ENCODE measurements around the gene ARHGEF26. TPM values are rescaled to one million over a fixed set of nuclear protein-coding genes. Genes with fewer than 3 reads are reported as not detected.

Gene ARHGEF26
- total RNA-seq, 1 donor from 2014 or later = 19.0 TPM

- no peak for DNase-seq (ENCODE audit: low spot score)
These were observed 129.1 kb downstream of the ARHGEF26 start for GRCh38 chr3:154250291-154250690.

GRCh38 chr3:154251610-154252009, 130.4 kb downstream of the ARHGEF26 start:
- no peak for DNase-seq (ENCODE audit: low spot score)

GRCh38 chr3:154252759-154253638, 131.8 kb downstream of the ARHGEF26 start:
- peak; percentile 93 for DNase-seq (ENCODE audit: low spot score)

- no peak for DNase-seq (ENCODE audit: low spot score)
These were observed 133.3 kb downstream of the ARHGEF26 start for GRCh38 chr3:154254527-154254926.

- no peak for DNase-seq (ENCODE audit: low spot score)
These were observed 152.2 kb downstream of the ARHGEF26 start for GRCh38 chr3:154273381-154273780.

GRCh38 chr3:154274348-154274747, 153.2 kb downstream of the ARHGEF26 start:
- no peak for DNase-seq (ENCODE audit: low spot score)

GRCh38 chr3:154275292-154275691, 154.1 kb downstream of the ARHGEF26 start:
- DNase-seq (ENCODE audit: low spot score) = no peak

- no peak for DNase-seq (ENCODE audit: low spot score)
These were observed 154.8 kb downstream of the ARHGEF26 start for GRCh38 chr3:154275965-154276364.

- no peak for DNase-seq (ENCODE audit: low spot score)
These were observed 159.0 kb downstream of the ARHGEF26 start for GRCh38 chr3:154280161-154280560.

- DNase-seq (ENCODE audit: low spot score) = no peak
These were observed 164.0 kb downstream of the ARHGEF26 start for GRCh38 chr3:154285221-154285620.

- DNase-seq (ENCODE audit: low spot score) = no peak
These were observed 169.0 kb downstream of the ARHGEF26 start for GRCh38 chr3:154290187-154290586.

GRCh38 chr3:154294016-154294415, 172.8 kb downstream of the ARHGEF26 start:
- no peak for DNase-seq (ENCODE audit: low spot score)

- no peak for DNase-seq (ENCODE audit: low spot score)
These were observed 180.4 kb downstream of the ARHGEF26 start for GRCh38 chr3:154301561-154301960.

GRCh38 chr3:154304116-154304786, 183.1 kb downstream of the ARHGEF26 start:
- no peak for DNase-seq (ENCODE audit: low spot score)

- no peak for DNase-seq (ENCODE audit: low spot score)
These were observed 183.7 kb downstream of the ARHGEF26 start for GRCh38 chr3:154304936-154305335.

GRCh38 chr3:154307363-154307762, 186.2 kb downstream of the ARHGEF26 start:
- DNase-seq (ENCODE audit: low spot score) = no peak

Other genes with a start within 250 kb of the ARHGEF26 start
- 94.9 TPM for gene DHX36, start 203.1 kb downstream of the ARHGEF26 start, total RNA-seq

Measured in ureter (tissue), 1 donor.